ENCODE results near the gene STK39. TPM values are rescaled to one million over a fixed set of nuclear protein-coding genes. Genes with fewer than 3 reads are reported as not detected.

Gene STK39
- total RNA-seq, 4 donors from 2014 or later = 8.9 to 28.3 (median 14.5) TPM

GRCh38 chr2:168037778-168038177 lies 209.6 kb downstream of the STK39 start:
- no peak for DNase-seq (ENCODE audit: low spot score in 2 of 2)
- TF ChIP-seq CTCF (IDR thresholded peaks at IDR 0.05) = no peak
- no peak for TF ChIP-seq POLR2A (IDR thresholded peaks at IDR 0.05)
- WGBS, 2 donors = 86 to 89% methylated on average over 2 of the region's 2 CpGs
- intact Hi-C loops (cut with DNase I; ENCODE audit: low total_unique reads) = no loop called here
- H3K4me3 ChIP-seq (ENCODE audit: low read depth, poor library complexity, severe bottlenecking) = no peak overlapping the region

- TF ChIP-seq POLR2A (IDR thresholded peaks at IDR 0.05) (no peak), CTCF (IDR thresholded peaks at IDR 0.05) (no peak)
- intact Hi-C loops (cut with DNase I; ENCODE audit: low total_unique reads) = no loop called here
- 95 to 97% methylated on average over 5 of the region's 5 CpGs for WGBS, 2 donors
- no peak overlapping the region for H3K4me3 ChIP-seq (ENCODE audit: low read depth, poor library complexity, severe bottlenecking)
- no peak for DNase-seq (ENCODE audit: low spot score in 2 of 2)
These were observed 211.9 kb downstream of the STK39 start for GRCh38 chr2:168035458-168035857.

GRCh38 chr2:168034616-168035015 lies 212.8 kb downstream of the STK39 start:
- intact Hi-C loops (cut with DNase I; ENCODE audit: low total_unique reads) = no loop called here
- no peak overlapping the region for H3K4me3 ChIP-seq (ENCODE audit: low read depth, poor library complexity, severe bottlenecking)
- no peak for DNase-seq (ENCODE audit: low spot score in 2 of 2)
- 92 to 95% methylated on average over 5 of the region's 5 CpGs for WGBS, 2 donors
- TF ChIP-seq POLR2A (IDR thresholded peaks at IDR 0.05) (no peak), CTCF (IDR thresholded peaks at IDR 0.05) (no peak)

- no peak overlapping the region for H3K4me3 ChIP-seq (ENCODE audit: low read depth, poor library complexity, severe bottlenecking)
- DNase-seq (ENCODE audit: low spot score in 2 of 2) = no peak
- intact Hi-C loops (cut with DNase I; ENCODE audit: low total_unique reads) = no loop called here
- 74 to 96% methylated on average over 1 of the region's 1 CpG for WGBS, 2 donors
- TF ChIP-seq CTCF (IDR thresholded peaks at IDR 0.05) (no peak), POLR2A (IDR thresholded peaks at IDR 0.05) (no peak)
These were observed 213.4 kb downstream of the STK39 start for GRCh38 chr2:168033966-168034365.

- TF ChIP-seq CTCF (IDR thresholded peaks at IDR 0.05) (no peak), POLR2A (IDR thresholded peaks at IDR 0.05) (no peak)
- DNase-seq (ENCODE audit: low spot score in 2 of 2) = no peak
- WGBS, 2 donors = 67 to 71% methylated on average over 3 of the region's 3 CpGs
- no peak overlapping the region for H3K4me3 ChIP-seq (ENCODE audit: low read depth, poor library complexity, severe bottlenecking)
- intact Hi-C loops (cut with DNase I; ENCODE audit: low total_unique reads) = no loop called here
These were observed 215.3 kb downstream of the STK39 start for GRCh38 chr2:168032091-168032490.

- no peak for DNase-seq (ENCODE audit: low spot score in 2 of 2)
- intact Hi-C loops (cut with DNase I; ENCODE audit: low total_unique reads) = no loop called here
- TF ChIP-seq POLR2A (IDR thresholded peaks at IDR 0.05) = no peak
- no peak for TF ChIP-seq CTCF (IDR thresholded peaks at IDR 0.05)
- H3K4me3 ChIP-seq (ENCODE audit: low read depth, poor library complexity, severe bottlenecking) = no peak overlapping the region
- 88% methylated on average over 5 of the region's 5 CpGs for WGBS, 2 donors
These were observed 216.4 kb downstream of the STK39 start for GRCh38 chr2:168030862-168031624.

Measured in lower leg skin (tissue), 4 donors.